ENCODE data around the gene ADGRG4. TPM values are rescaled to one million over a fixed set of nuclear protein-coding genes. Genes with fewer than 3 reads are reported as not detected.

Gene ADGRG4
- total and polyA plus RNA-seq, 2 of the 8 experiments (the other 6 are each of a cell fraction or from before 2014, with no cell fraction given), result not detected

- no peaks in the 10 kb centered on the region for H3K36me3 ChIP-seq (ENCODE audit: control insufficient read depth in 2 of 4, insufficient read depth in 4 of 4, low read length in 3 of 4)
- H3K56ac ChIP-seq (replicated peaks; ENCODE audit: insufficient read length, low read depth, low read length), result no peak overlapping the region
- no peak overlapping the region for H3K4me2 ChIP-seq (ENCODE audit: insufficient read depth in 1 of 2, low read depth in 2 of 2, low read length in 2 of 2)
- TF ChIP-seq MAX (IDR thresholded peaks at IDR 0.05), result no peak
- TF ChIP-seq SIX5 (IDR thresholded peaks at IDR 0.05; ENCODE audit: low read depth, low read length), result no peak
- TF ChIP-seq USF2 (IDR thresholded peaks at IDR 0.05; ENCODE audit: low read length), result no peak
- TF ChIP-seq POLR2AphosphoS5 (IDR thresholded peaks at IDR 0.05; ENCODE audit: low read depth, low read length), result no peak
- no peak for TF ChIP-seq SP2 (IDR thresholded peaks at IDR 0.05; ENCODE audit: low read length)
- no peak for TF ChIP-seq ASH2L (IDR thresholded peaks at IDR 0.05; ENCODE audit: low read length)
- TF ChIP-seq JUN (IDR thresholded peaks at IDR 0.05; ENCODE audit: low read depth, low read length), result no peak
- no peak for TF ChIP-seq TBP (IDR thresholded peaks at IDR 0.05; ENCODE audit: low read depth, low read length)
- no peak for TF ChIP-seq FOSL1 (IDR thresholded peaks at IDR 0.05; ENCODE audit: insufficient read depth, low read depth, low read length)
- no peak for TF ChIP-seq ZNF274 (IDR thresholded peaks at IDR 0.05; ENCODE audit: borderline replicate concordance, extremely low read depth, low read length)
- no peak for TF ChIP-seq EZH2 (IDR thresholded peaks at IDR 0.05; ENCODE audit: low read depth, low read length, severe bottlenecking)
- no peak for TF ChIP-seq ATF3 (IDR thresholded peaks at IDR 0.05; ENCODE audit: insufficient read depth, low read depth, low read length)
- no peak for TF ChIP-seq RBBP5 (IDR thresholded peaks at IDR 0.05; ENCODE audit: borderline replicate concordance, low read depth, low read length)
Observed at GRCh38 chrX:136295380-136295779, 5.4 kb upstream of the ADGRG4 start.

More at GRCh38 chrX:136295380-136295779, 5.4 kb upstream of the ADGRG4 start:
- H4K8ac ChIP-seq (ENCODE audit: extremely low read depth, insufficient read depth, low read length), result no peak overlapping the region
- H3K18ac ChIP-seq (ENCODE audit: extremely low read depth, low read length), result no peak overlapping the region
- no peaks in the 10 kb centered on the region for H3K4me1 ChIP-seq (replicated peaks in 1 of 4; ENCODE audit: control insufficient read depth in 3 of 4, insufficient read depth in 4 of 4, low read length in 3 of 4)
- peaks cover 0 to 4% of the 10 kb centered on the region in 2 experiments; a peak in 1 of 4 replicates for H3K9me3 ChIP-seq (ENCODE audit: insufficient read depth in 2 of 2, low read depth in 1 of 2, low read length in 1 of 2)
- DNase-seq (ENCODE audit: low read depth in 1 of 2, low spot score in 2 of 2) (no peak), FAIRE-seq (no peak)
- no peak overlapping the region for H2AK5ac ChIP-seq (ENCODE audit: low read depth, low read length)
- H4K91ac ChIP-seq (replicated peaks; ENCODE audit: insufficient read length, low read length), result no peak overlapping the region
- H4K20me1 ChIP-seq (replicated peaks in 1 of 2; ENCODE audit: control insufficient read depth in 1 of 2, insufficient read depth in 2 of 2, low read length in 2 of 2), result no peaks in the 10 kb centered on the region
- H4K5ac ChIP-seq (ENCODE audit: insufficient read length, low read depth, low read length), result no peak overlapping the region
- H3K9ac ChIP-seq (replicated peaks in 1 of 4; ENCODE audit: extremely low read depth in 1 of 4, low read depth in 3 of 4, low read length in 3 of 4), result no peak overlapping the region
- no peak overlapping the region for H2BK15ac ChIP-seq (ENCODE audit: low read length)
- H3K23me2 ChIP-seq (ENCODE audit: low read depth, low read length), result no peaks in the 10 kb centered on the region
- H2BK120ac ChIP-seq (replicated peaks; ENCODE audit: low read depth, low read length), result no peak overlapping the region
- WGBS, 2 experiments (ENCODE audit: extremely low coverage in 1 of 2, insufficient coverage in 1 of 2, insufficient read length in 1 of 2, insufficient replicate concordance in 2 of 2, low coverage in 1 of 2, low lambda C conversion rate in 2 of 2, missing lambda C conversion rate in 1 of 2), result 91% methylated on average over 6 of the region's 8 CpGs; no CpG with 5 or more reads in 1 of the 2 experiments
- H3K4ac ChIP-seq (replicated peaks; ENCODE audit: insufficient read length, low read depth, low read length), result no peak overlapping the region
- H3K27ac ChIP-seq (ENCODE audit: low read depth, low read length), result no peak overlapping the region
- CTCF ChIA-PET (ENCODE audit: partially characterized antibody), result interaction anchor here (1.0 to 1.1 kb wide), 2 partner anchors 9 to 28 kb away, joined by 3 to 4 read pairs; no protein-coding TSS in a partner anchor
- H3K79me2 ChIP-seq (ENCODE audit: control insufficient read depth in 1 of 2, insufficient read depth in 2 of 2, low read length in 2 of 2), result no peaks in the 10 kb centered on the region
- no peak overlapping the region for H2BK12ac ChIP-seq (ENCODE audit: low read depth, low read length)
- H3K79me1 ChIP-seq (ENCODE audit: low read depth, low read length), result no peaks in the 10 kb centered on the region
- no peak overlapping the region for H3K4me3 ChIP-seq (ENCODE audit: extremely low read depth in 1 of 4, insufficient read depth in 2 of 4, low read depth in 3 of 4, low read length in 4 of 4)
- H3K14ac ChIP-seq (ENCODE audit: insufficient read length), result no peak overlapping the region
- no peak overlapping the region for H2BK5ac ChIP-seq (ENCODE audit: low read depth, low read length)
- no peak overlapping the region for H3K23ac ChIP-seq (ENCODE audit: insufficient read length)
- POLR2A ChIA-PET (ENCODE audit: partially characterized antibody), result no interaction called here
- no peak overlapping the region for H2BK20ac ChIP-seq (ENCODE audit: low read length)
- no peak overlapping the region for H2AFZ ChIP-seq (ENCODE audit: low read length)
- H3K27me3 ChIP-seq (replicated peaks in 1 of 4; ENCODE audit: control insufficient read depth in 3 of 4, extremely low read depth in 1 of 4, insufficient read depth in 3 of 4, low read length in 3 of 4), result no peaks in the 10 kb centered on the region
